ENCODE measurements around the gene METAP2. TPM values are rescaled to one million over a fixed set of nuclear protein-coding genes. Genes with fewer than 3 reads are reported as not detected.

Gene METAP2
- polyA plus RNA-seq, 1 experiment = 135 TPM

GRCh38 chr12:95553197-95553943 is 79.4 kb downstream of the METAP2 start:
- TF ChIP-seq CTCF (IDR thresholded peaks at IDR 0.05; ENCODE audit: low read depth, low read length) = no peak
- Histone ChIP-seq H3K4me3 (ENCODE audit: low read depth, low read length) (no peak overlapping the region), H3K27me3 (ENCODE audit: control insufficient read depth, insufficient read depth, low read length) (no peaks in the 10 kb centered on the region), H3K27ac (ENCODE audit: low read depth, low read length) (no peak overlapping the region), H3K9me3 (ENCODE audit: control insufficient read depth, insufficient read depth, low read length) (peaks cover 2% of the 10 kb centered on the region; the same call in 1 of the 2 replicates)
- CTCF ChIA-PET = interaction anchor here (1.4 to 3.4 kb wide), 2 partner anchors 18 to 21 kb away, joined by 3 to 24 read pairs; no protein-coding TSS in a partner anchor
- POLR2A ChIA-PET = no interaction called here
- DNase-seq (ENCODE audit: low read depth, low spot score) = no peak

- no peak overlapping the region for H3K27ac ChIP-seq (ENCODE audit: low read depth, low read length)
- no peak overlapping the region for H3K4me3 ChIP-seq (ENCODE audit: low read depth, low read length)
- TF ChIP-seq CTCF (IDR thresholded peaks at IDR 0.05; ENCODE audit: low read depth, low read length) = no peak
- POLR2A ChIA-PET = no interaction called here
- no peaks in the 10 kb centered on the region; the same call in 1 of the 2 replicates for H3K9me3 ChIP-seq (ENCODE audit: control insufficient read depth, insufficient read depth, low read length)
- no peaks in the 10 kb centered on the region for H3K27me3 ChIP-seq (ENCODE audit: control insufficient read depth, insufficient read depth, low read length)
- CTCF ChIA-PET = interaction anchor here (1.4 to 3.4 kb wide), 2 partner anchors 19 kb away, joined by 3 to 24 read pairs; no protein-coding TSS in a partner anchor
- DNase-seq (ENCODE audit: low read depth, low spot score) = no peak
Observed at GRCh38 chr12:95554532-95555071, 80.7 kb downstream of the METAP2 start.

- POLR2A ChIA-PET = no interaction called here
- Histone ChIP-seq H3K4me3 (ENCODE audit: low read depth, low read length) (no peak overlapping the region), H3K27ac (ENCODE audit: low read depth, low read length) (no peak overlapping the region), H3K27me3 (ENCODE audit: control insufficient read depth, insufficient read depth, low read length) (no peaks in the 10 kb centered on the region), H3K9me3 (ENCODE audit: control insufficient read depth, insufficient read depth, low read length) (no peaks in the 10 kb centered on the region)
- CTCF ChIA-PET = interaction anchor here (0.7 kb wide), 1 partner anchor 23 kb away, joined by 3 read pairs; no protein-coding TSS in a partner anchor
- no peak for DNase-seq (ENCODE audit: low read depth, low spot score)
- no peak for TF ChIP-seq CTCF (IDR thresholded peaks at IDR 0.05; ENCODE audit: low read depth, low read length)
Observed at GRCh38 chr12:95557625-95558024, 83.7 kb downstream of the METAP2 start.

Small RNAs within 50 kb of the gene (small RNA-seq; reads per million reads assigned to genes)
- gene RNU6-735P (ENCODE audit: insufficient read length, low read depth) = not detected

Other genes starting within 250 kb of the METAP2 start
- gene USP44, start 77.3 kb downstream of the METAP2 start, polyA plus RNA-seq (2011; rRNA removed) = 53.9 and 62.0 TPM in 2 replicates